ENCODE measurements around the gene NOD2. TPM values are rescaled to one million over a fixed set of nuclear protein-coding genes. Genes with fewer than 3 reads are reported as not detected.

Gene NOD2
- polyA plus RNA-seq, 2 donors: 6.2 to 11.0 TPM

GRCh38 chr16:50733468-50733867 lies 40.1 kb downstream of the NOD2 start:
- Histone ChIP-seq H3K27me3 (ENCODE audit: control insufficient read depth in 1 of 2, insufficient read depth in 2 of 2, low read length in 2 of 2) (no peaks in the 10 kb centered on the region), H3K4me1 (ENCODE audit: control insufficient read depth in 2 of 2, insufficient read depth in 2 of 2, low read length in 1 of 2) (no peaks in the 10 kb centered on the region), H3K4me3 (ENCODE audit: low read depth in 1 of 2, low read length in 2 of 2) (no peak overlapping the region), H3K9me3 (ENCODE audit: control insufficient read depth in 2 of 2, insufficient read depth in 1 of 2, low read depth in 1 of 2, low read length in 1 of 2) (no peaks in the 10 kb centered on the region), H3K36me3 (ENCODE audit: control insufficient read depth in 2 of 2, insufficient read depth in 2 of 2, low read length in 1 of 2) (peaks cover 0 to 5% of the 10 kb centered on the region in 2 donors), H3K27ac (ENCODE audit: low read depth in 2 of 2, low read length in 1 of 2) (no peak overlapping the region)
- WGBS, 2 donors: 90 to 91% methylated on average over 7 of the region's 7 CpGs

DNA sequence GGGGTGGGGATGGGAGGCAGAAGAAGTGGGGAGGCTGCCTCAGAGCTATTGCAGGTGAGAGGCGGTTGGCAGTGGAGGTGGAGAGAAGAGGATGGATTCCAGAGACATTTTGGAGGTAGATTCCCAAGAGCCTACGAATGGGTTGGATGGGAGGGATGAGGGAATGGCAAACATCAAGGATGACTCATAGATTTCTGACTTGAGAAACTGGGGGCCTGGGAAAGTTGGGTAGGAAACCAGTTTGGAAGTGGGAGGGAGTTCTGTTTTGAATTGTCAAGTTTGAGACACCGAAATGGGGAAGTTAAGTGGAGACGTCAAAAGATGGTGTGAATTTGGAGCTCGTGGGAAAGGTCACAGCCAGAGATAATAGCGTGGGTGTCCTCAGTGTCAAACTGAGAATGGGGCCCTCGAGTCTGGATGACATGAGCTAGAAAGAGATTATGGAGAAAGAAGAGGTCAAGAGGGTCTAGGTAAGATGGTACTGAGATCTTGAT lies 42.3 kb downstream of the NOD2 start:
- 73% methylated on average over 7 of the region's 7 CpGs for WGBS, 2 donors
- no peaks in the 10 kb centered on the region for H3K27me3 ChIP-seq (ENCODE audit: control insufficient read depth in 1 of 2, insufficient read depth in 2 of 2, low read length in 2 of 2)
- no peaks in the 10 kb centered on the region for H3K4me1 ChIP-seq (ENCODE audit: control insufficient read depth in 2 of 2, insufficient read depth in 2 of 2, low read length in 1 of 2)
- peaks cover 0 to 2% of the 10 kb centered on the region in 2 donors for H3K36me3 ChIP-seq (ENCODE audit: control insufficient read depth in 2 of 2, insufficient read depth in 2 of 2, low read length in 1 of 2)
- no peaks in the 10 kb centered on the region for H3K9me3 ChIP-seq (ENCODE audit: control insufficient read depth in 2 of 2, insufficient read depth in 1 of 2, low read depth in 1 of 2, low read length in 1 of 2)
- no peak overlapping the region for H3K27ac ChIP-seq (ENCODE audit: low read depth in 2 of 2, low read length in 1 of 2)
- no peak overlapping the region for H3K4me3 ChIP-seq (ENCODE audit: low read depth in 1 of 2, low read length in 2 of 2)

DNA sequence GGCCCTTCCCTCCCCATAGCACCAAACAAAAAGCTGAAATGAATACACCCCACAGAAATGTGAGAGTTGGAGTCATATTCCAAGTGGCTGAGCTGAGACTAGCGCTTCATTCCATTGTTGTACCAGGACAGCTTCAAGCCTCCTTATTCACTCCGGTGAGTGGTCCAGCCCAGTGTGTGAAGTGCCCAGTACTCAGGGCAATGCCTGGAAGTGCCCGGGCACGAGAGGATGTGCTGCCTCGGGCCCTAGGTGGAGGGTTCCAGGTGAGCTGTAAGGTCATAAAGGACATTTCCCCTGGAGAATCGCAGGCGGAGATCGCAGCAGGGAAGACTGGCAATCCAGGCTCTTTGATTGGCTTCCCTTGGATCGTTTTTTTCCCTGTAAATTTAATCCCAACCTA lies 43.0 kb downstream of the NOD2 start:
- Histone ChIP-seq H3K27me3 (ENCODE audit: control insufficient read depth in 1 of 2, insufficient read depth in 2 of 2, low read length in 2 of 2) (no peaks in the 10 kb centered on the region), H3K4me3 (ENCODE audit: low read depth in 1 of 2, low read length in 2 of 2) (no peak overlapping the region), H3K36me3 (ENCODE audit: control insufficient read depth in 2 of 2, insufficient read depth in 2 of 2, low read length in 1 of 2) (peaks cover 0 to 2% of the 10 kb centered on the region in 2 donors), H3K9me3 (ENCODE audit: control insufficient read depth in 2 of 2, insufficient read depth in 1 of 2, low read depth in 1 of 2, low read length in 1 of 2) (no peaks in the 10 kb centered on the region), H3K27ac (ENCODE audit: low read depth in 2 of 2, low read length in 1 of 2) (no peak overlapping the region), H3K4me1 (ENCODE audit: control insufficient read depth in 2 of 2, insufficient read depth in 2 of 2, low read length in 1 of 2) (no peaks in the 10 kb centered on the region)
- WGBS, 2 donors: 82 to 85% methylated on average over 9 of the region's 9 CpGs

DNA sequence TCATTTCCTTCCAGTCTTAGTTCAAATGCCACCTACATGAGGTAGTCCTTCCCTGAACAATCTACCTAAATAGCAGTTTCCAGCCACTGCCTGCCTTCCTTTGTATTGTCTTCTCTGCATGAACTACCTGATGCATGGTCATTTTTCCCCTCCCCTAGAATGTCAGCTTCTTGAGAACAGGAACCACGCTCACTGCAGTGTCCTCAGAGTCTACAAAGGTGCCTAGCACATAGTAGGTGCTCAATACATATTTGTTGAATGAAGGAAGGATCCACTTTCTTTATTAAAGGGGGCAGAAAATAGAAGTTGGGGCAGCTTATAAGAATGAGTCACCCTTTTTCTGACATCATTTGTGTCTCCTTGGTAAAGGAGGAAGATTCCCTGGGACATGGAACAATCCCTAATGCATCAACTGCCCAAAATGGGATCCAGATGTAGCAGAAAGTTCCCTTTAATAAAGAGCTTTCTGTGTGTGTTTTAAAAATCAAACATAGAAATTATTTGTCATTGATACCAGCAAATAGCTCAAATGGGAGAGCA lies 44.1 kb downstream of the NOD2 start:
- H3K4me3 ChIP-seq (ENCODE audit: low read depth in 1 of 2, low read length in 2 of 2): no peak overlapping the region
- 89% methylated on average over 1 of the region's 1 CpG for WGBS, 2 donors
- H3K9me3 ChIP-seq (ENCODE audit: control insufficient read depth in 2 of 2, insufficient read depth in 1 of 2, low read depth in 1 of 2, low read length in 1 of 2): no peaks in the 10 kb centered on the region
- no peaks in the 10 kb centered on the region for H3K27me3 ChIP-seq (ENCODE audit: control insufficient read depth in 1 of 2, insufficient read depth in 2 of 2, low read length in 2 of 2)
- no peaks in the 10 kb centered on the region for H3K4me1 ChIP-seq (ENCODE audit: control insufficient read depth in 2 of 2, insufficient read depth in 2 of 2, low read length in 1 of 2)
- peak overlapping the region in 1 of 2 donors; percentile 33 for H3K27ac ChIP-seq (ENCODE audit: low read depth in 2 of 2, low read length in 1 of 2)
- H3K36me3 ChIP-seq (ENCODE audit: control insufficient read depth in 2 of 2, insufficient read depth in 2 of 2, low read length in 1 of 2): peaks cover 0 to 2% of the 10 kb centered on the region in 2 donors

DNA sequence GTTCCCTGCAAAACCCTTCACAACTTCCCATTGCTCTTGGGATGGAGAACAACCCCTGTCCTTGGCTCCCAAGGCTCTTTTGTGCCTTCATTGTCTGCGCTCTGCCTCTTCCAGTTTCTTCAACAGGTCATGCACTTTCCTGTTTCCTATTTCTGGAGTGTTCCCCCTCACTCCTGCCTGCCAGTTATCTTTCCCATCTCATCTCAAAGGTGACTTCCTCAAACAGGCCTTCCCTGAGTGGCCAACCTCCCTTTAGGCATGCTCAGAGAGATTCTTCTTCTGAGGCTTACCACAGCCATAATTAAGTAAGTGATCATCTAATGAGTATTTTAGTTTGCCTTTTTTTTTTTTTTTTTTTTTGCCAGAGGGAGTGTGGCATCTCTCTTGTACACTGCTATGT lies 45.6 kb downstream of the NOD2 start:
- Histone ChIP-seq H3K4me3 (ENCODE audit: low read depth in 1 of 2, low read length in 2 of 2) (no peak overlapping the region), H3K27ac (ENCODE audit: low read depth in 2 of 2, low read length in 1 of 2) (no peak overlapping the region), H3K9me3 (ENCODE audit: control insufficient read depth in 2 of 2, insufficient read depth in 1 of 2, low read depth in 1 of 2, low read length in 1 of 2) (no peaks in the 10 kb centered on the region), H3K4me1 (ENCODE audit: control insufficient read depth in 2 of 2, insufficient read depth in 2 of 2, low read length in 1 of 2) (no peaks in the 10 kb centered on the region), H3K36me3 (ENCODE audit: control insufficient read depth in 2 of 2, insufficient read depth in 2 of 2, low read length in 1 of 2) (no peaks in the 10 kb centered on the region), H3K27me3 (ENCODE audit: control insufficient read depth in 1 of 2, insufficient read depth in 2 of 2, low read length in 2 of 2) (no peaks in the 10 kb centered on the region)
- WGBS, 2 donors: 87 to 92% methylated on average over 1 of the region's 1 CpG

- no peaks in the 10 kb centered on the region for H3K27me3 ChIP-seq (ENCODE audit: control insufficient read depth in 1 of 2, insufficient read depth in 2 of 2, low read length in 2 of 2)
- H3K36me3 ChIP-seq (ENCODE audit: control insufficient read depth in 2 of 2, insufficient read depth in 2 of 2, low read length in 1 of 2): no peaks in the 10 kb centered on the region
- no peaks in the 10 kb centered on the region for H3K9me3 ChIP-seq (ENCODE audit: control insufficient read depth in 2 of 2, insufficient read depth in 1 of 2, low read depth in 1 of 2, low read length in 1 of 2)
- WGBS, 2 donors: 70 to 73% methylated on average over 1 of the region's 1 CpG
- H3K4me1 ChIP-seq (ENCODE audit: control insufficient read depth in 2 of 2, insufficient read depth in 2 of 2, low read length in 1 of 2): no peaks in the 10 kb centered on the region
- no peak overlapping the region for H3K4me3 ChIP-seq (ENCODE audit: low read depth in 1 of 2, low read length in 2 of 2)
- peak overlapping the region in 1 of 2 donors; percentile 96 for H3K27ac ChIP-seq (ENCODE audit: low read depth in 2 of 2, low read length in 1 of 2)
Measured at GRCh38 chr16:50740736-50741135, 47.3 kb downstream of the NOD2 start.

DNA sequence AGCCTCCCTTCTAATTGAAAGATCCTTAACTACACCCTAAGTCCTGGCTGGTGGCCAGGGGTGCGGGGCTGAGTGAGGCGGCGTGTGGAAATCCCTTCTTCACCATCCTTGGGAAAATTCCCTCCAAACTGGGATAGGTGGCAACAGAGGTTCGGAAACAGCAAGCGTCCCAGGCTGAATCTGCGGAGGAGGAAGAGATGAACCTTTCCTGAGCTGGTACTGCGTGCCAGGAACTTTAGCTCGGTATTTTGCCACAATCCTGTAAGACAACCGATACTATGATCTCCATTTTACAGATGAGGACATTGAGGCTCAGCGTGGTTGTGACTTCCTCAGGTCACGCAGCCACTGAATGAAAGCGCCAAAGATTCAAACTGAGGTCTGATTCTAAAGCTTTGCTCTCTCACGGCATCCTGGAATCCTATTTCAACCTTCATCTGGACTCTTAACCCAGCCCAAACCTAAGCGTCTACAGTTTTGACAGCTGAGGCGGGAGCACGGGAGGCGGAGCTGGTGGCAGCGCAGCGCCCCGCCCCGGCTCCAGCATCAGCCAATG lies 47.9 kb downstream of the NOD2 start:
- WGBS, 2 donors: 3 to 4% methylated on average over 21 of the region's 21 CpGs
- Histone ChIP-seq H3K4me3 (ENCODE audit: low read depth in 1 of 2, low read length in 2 of 2) (peak overlapping the region; percentile 48 to 51), H3K27me3 (ENCODE audit: control insufficient read depth in 1 of 2, insufficient read depth in 2 of 2, low read length in 2 of 2) (no peaks in the 10 kb centered on the region), H3K4me1 (ENCODE audit: control insufficient read depth in 2 of 2, insufficient read depth in 2 of 2, low read length in 1 of 2) (peaks cover 0 to 2% of the 10 kb centered on the region in 2 donors), H3K36me3 (ENCODE audit: control insufficient read depth in 2 of 2, insufficient read depth in 2 of 2, low read length in 1 of 2) (no peaks in the 10 kb centered on the region), H3K27ac (ENCODE audit: low read depth in 2 of 2, low read length in 1 of 2) (peak overlapping the region; percentile 96), H3K9me3 (ENCODE audit: control insufficient read depth in 2 of 2, insufficient read depth in 1 of 2, low read depth in 1 of 2, low read length in 1 of 2) (no peaks in the 10 kb centered on the region)

DNA sequence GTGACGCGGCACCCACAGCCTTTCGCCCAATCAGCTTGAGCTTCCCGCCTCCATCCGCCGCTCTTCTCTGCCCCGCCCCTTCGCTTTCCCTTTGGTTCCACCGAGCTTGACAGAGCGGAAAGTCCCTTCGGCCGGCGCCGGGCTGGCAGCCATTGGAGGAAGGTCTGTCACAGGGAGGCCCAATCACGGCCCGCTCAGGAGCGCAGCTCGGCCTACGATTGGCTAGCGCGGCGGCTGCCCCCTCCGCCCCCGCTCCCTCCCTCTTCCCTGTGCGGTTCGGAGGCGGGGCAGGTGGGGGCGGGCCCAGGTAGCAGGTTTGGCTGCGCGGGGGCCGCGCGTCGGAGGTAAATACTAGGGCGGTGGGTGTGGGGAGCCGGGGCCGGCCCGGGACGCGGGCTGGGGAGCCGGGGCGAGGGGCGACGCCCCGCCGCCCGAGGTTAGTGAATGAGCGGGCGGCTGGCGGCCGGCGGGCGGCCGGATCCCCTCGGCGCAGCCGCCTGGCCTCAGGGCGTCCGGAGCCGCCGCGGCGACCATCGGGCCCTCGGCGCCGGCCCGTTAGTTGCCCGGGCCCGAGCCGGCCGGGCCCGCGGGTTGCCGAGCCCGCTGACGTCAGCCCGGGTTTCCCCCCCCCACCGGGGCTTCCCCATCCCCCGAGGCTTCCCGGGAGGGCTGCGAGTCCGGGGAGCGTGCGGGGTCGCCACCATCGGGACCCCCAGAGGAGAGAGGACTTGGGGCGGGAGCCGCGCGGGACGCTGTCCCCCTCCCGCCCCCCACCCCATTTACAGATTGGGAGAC lies 48.6 kb downstream of the NOD2 start, which contains the start of gene CYLD:
CYLD (plus strand) TSS at position 306 of the 795 bp plus-strand sequence. CDS start 7,613 bp downstream, outside the sequence.
- H3K4me3 ChIP-seq (ENCODE audit: low read depth in 1 of 2, low read length in 2 of 2): peak within 1 kb of the TSS; percentile 67 to 98
- no peaks in the 10 kb centered on the region for H3K36me3 ChIP-seq (ENCODE audit: control insufficient read depth in 2 of 2, insufficient read depth in 2 of 2, low read length in 1 of 2)
- WGBS, 2 donors: 0% methylated on average over 60 to 93 of the region's 93 CpGs
- no peaks in the 10 kb centered on the region for H3K9me3 ChIP-seq (ENCODE audit: control insufficient read depth in 2 of 2, insufficient read depth in 1 of 2, low read depth in 1 of 2, low read length in 1 of 2)
- H3K4me1 ChIP-seq (ENCODE audit: control insufficient read depth in 2 of 2, insufficient read depth in 2 of 2, low read length in 1 of 2): peaks cover 0 to 2% of the 10 kb centered on the region in 2 donors
- H3K27me3 ChIP-seq (ENCODE audit: control insufficient read depth in 1 of 2, insufficient read depth in 2 of 2, low read length in 2 of 2): no peaks in the 10 kb centered on the region
- peak within 1 kb of the TSS; percentile 96 for H3K27ac ChIP-seq (ENCODE audit: low read depth in 2 of 2, low read length in 1 of 2)

DNA sequence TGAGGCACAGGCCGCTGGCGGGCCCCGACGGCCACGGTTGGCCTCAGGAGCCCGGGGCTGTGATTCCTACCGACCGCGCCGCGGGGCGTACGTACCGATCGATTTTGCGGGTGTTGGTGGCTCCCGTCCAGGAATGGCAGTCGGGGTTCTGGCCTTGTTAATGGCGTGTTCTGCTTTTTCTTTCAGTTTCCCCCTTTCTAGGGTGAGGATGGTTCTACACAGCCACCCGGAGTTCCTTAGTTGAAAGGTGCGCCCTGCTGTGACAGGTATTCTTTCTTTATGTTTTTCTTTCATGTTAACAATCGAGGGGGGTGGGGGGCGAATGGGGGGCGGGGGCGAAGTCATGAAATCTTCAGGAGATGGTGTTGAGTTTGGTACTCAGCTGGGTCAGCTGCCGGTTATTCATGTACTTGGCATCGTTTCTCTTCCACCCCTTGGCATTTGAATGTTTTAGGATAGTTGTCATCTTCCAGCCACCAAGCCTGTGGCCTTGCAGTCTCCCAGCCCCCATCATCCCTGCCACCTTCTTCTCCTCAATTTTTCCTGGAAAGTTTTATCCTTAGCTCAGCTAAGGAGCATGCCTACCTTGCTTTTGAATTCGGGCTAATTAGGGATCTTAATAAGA lies 49.3 kb downstream of the NOD2 start:
- peak overlapping the region; percentile 80 to 88 for H3K27ac ChIP-seq (ENCODE audit: low read depth in 2 of 2, low read length in 1 of 2)
- no peaks in the 10 kb centered on the region for H3K27me3 ChIP-seq (ENCODE audit: control insufficient read depth in 1 of 2, insufficient read depth in 2 of 2, low read length in 2 of 2)
- peak overlapping the region; percentile 67 to 98 for H3K4me3 ChIP-seq (ENCODE audit: low read depth in 1 of 2, low read length in 2 of 2)
- no peaks in the 10 kb centered on the region for H3K9me3 ChIP-seq (ENCODE audit: control insufficient read depth in 2 of 2, insufficient read depth in 1 of 2, low read depth in 1 of 2, low read length in 1 of 2)
- no peaks in the 10 kb centered on the region for H3K36me3 ChIP-seq (ENCODE audit: control insufficient read depth in 2 of 2, insufficient read depth in 2 of 2, low read length in 1 of 2)
- peaks cover 0 to 2% of the 10 kb centered on the region in 2 donors for H3K4me1 ChIP-seq (ENCODE audit: control insufficient read depth in 2 of 2, insufficient read depth in 2 of 2, low read length in 1 of 2)
- WGBS, 2 donors: 1% methylated on average over 23 to 28 of the region's 28 CpGs
